GM18499 (cell line): ENCODE results near the gene ITPR1.
"Not testable (repeated sequence)": the region's sequence is repeated elsewhere in the genome, so short reads cannot be mapped to it uniquely, and the experiment has no call there.

Experiments
- ATAC-seq: cut with Tn5 transposase; IDR thresholded peaks from one replicate; pipeline ENCODE4 v1.9.1; 2021; ENCODE audit warnings: moderate number of reproducible peaks; ENCODE audit not compliant: insufficient read depth, unreplicated experiment

The ITPR1 gene

DNA sequence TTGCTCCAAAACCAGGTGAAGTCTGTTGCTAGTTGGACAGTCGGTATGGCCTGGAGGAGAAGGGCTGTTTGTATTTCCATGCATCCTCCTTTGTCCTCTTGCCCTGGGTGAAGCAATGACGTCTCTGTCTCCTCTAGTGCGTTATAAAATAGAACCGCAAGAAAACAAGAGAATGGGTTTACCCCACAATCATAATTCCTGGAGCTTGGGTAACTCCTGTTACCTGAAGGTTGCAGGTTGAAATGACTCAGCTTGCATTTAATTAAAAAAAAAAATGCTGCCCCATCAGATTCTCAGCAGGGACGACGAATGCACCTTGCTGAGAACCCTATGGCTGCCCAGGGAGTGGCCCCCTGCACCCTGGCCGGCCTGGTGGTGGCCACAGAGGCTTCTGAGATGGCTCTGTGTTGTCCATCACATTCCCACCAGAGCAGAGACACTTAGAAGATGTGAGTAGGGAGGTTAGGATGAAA, 257.9 kb downstream of the ITPR1 start:
- no peak for ATAC-seq

DNA sequence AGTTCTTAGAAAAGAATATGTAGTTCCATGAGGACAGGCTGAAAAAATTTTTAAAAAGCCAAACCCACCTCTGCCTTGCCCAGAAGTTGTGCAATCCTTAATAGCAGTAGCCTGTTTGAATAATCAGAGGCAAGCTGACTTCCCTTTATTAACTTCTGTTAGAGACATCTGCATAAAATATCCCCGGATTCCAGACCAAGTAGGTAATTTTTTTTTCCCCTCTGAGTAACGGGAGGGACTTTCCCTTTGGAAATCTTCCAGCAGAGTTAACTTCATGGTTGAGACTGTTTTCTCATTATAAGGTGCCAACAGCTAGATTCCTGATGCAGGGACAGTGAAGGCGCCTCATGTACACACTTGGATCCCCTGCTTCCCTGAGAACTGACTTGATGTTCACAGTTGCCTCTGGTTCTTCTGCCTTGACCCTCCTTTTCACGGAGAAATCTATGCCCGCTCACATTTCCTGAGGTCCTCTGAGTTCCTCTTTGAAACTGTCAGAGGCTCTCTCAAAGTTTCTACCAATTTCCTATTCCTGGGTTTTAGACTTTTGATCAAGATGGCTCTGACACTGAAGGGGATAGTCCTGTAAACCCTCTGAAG, 258.5 kb downstream of the ITPR1 start:
- ATAC-seq = no peak

DNA sequence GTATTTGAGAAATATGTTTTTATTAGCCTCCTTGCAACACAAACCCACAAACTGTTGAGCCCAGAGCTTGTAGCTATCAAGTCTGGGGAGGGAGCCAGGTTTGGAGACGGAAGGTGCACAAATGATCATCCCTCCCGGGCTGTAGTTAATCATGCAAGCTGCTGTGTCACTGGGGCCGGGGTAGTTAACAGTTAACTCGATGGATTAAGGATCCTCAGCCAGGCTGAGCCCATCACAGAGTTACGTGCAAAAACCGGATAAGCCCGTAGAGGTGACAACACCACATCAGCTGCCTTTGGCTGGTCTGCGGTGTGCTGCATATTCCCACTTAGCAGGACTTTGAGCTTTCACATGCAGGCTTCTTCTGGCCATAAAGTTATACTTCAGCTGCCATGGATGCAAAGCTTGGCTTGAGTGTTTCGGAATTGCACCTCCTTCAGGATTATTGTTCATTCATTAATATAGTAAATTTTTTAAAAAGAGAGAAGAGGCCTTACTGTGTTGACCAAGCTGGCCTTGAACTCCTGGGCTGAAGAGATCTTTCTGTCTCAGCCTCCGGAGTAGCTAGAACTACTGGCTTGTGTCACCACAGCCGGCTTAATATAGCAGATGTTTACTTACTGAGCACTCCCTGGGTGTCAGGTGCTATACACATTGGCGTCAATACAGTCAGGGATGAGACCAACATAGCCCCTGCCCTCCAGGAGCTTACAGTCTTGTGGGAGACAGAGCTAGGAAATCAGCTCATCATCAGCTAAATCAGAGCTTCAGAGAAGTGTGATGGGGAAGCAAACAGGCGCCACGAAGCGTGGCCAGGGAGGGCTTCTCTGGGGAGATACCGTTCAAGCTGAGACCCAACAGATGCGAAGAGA, 259.3 kb downstream of the ITPR1 start:
- no peak for ATAC-seq

DNA sequence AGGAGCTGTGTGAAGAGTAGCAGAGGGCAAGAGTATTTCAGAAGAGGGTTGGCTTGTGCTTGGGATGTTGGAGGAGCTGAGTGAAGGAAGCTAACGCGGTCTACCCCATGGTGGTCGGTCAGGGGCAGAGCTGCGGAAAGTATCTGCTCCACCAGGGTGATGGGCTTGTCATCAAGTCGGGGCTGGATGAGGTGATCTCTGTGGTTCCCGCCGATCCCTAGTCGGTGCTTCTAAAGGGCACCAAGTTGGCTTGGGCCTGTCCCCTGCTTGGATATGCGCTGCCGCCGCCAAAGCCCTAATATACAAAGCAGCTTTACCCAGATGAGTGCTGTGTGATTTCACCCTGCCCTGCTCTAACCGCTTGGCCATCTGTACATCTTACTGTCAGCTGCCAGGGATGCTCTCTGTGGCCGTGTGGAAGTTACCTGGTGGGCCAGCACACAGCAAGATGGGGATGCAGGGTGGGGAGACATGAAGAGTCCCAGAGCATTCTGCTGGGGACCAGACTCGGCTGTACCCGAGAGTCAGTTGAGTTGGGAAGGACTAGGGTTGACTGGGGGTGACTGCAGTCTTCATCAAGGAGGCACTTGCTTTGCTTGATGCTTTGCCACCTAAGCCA, 260.0 kb downstream of the ITPR1 start:
- no peak for ATAC-seq

DNA sequence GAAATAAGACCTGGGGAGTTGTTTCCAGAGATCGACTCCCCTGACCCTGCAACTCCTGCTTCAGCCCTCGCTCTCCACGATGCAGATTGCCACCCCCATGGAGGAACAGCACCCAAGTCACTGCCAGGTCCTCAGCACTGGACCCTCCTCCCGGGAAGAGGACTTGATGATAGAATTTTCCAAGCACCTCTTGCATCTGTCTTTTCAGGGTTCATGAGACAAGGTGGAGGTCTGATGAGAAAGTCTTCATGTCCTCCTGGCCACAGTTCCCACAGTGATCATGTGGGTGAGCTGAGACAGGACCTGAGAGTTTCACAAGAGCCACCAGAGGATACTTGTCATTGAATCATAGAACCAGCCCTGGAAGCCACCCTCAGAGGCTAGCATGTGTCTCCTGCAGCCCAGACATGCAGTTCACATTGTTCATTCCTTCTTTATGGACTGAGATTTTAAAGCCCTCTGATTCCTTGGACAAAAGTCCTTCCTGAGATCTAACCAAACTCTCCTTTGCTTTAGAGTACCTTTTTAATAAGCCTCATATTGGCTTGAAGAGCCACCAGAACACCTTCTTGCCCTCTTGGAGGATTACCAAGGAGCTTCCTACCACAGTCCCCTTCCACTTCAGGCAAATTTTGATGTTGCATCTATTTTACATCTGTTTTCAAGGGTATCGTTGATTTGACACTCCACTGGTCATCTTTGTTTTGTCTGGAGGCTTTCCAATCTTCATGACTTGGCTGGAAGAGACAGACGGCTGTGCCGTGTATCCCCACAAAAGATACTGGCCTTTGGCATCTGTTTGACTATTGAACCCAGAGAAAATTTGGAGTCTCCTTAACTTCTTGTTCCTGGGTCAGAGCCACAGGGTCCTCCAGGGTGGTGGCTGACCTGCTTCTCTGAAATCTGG, 261.3 kb downstream of the ITPR1 start:
- ATAC-seq = peak; percentile 58

DNA sequence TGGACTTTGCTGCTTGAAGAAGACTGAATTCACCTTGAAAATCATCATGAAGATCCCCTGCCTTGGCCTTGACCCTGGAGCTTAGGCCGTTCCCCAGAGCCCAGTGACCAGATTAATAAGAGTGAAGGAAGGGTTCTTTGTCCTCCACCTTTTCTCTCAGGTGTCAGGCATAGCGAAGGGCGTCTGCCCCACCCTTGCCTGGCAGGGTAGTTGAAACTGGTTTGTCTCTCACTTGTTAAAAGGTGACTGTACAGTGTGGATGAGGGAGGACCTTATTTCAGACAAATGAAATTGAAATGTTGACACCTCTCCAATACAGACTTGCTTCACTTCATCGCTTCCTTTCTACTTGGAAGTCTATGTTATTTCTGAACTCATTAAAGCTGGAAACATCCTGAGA, 262.4 kb downstream of the ITPR1 start:
- no peak for ATAC-seq

DNA sequence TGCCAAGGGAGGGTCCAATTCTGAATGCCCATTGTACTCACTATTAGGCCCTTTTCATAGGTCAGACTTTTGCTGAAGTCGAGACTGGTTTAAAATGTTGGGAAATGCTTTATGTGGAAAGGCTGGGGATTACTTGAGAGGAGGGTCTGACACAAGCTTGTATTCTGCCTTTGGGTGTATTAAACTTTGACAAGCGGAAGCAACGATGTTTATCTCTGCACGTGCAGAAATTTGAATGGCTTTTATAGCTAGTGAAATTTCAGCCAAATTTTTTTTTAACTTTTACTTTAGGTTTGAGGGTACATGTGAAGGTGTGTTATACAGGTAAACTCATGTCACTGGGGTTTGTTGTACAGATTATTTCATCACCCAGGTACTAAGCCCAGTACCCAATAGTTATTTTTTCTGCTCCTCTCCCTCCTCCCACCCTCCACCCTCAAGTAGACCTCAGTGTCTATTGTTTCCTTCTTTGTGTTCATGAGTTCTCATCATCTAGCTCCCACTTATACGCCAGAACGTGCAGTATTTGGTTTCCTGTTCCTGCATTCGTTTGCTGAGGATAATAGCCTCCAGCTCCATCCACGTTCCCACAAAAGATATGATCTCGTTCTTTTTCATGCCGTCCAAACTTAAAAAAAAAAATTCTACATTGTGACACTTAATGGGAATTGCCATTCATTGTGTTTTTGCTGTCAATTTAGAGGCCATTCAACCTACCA, 263.1 kb downstream of the ITPR1 start:
- ATAC-seq = no peak

DNA sequence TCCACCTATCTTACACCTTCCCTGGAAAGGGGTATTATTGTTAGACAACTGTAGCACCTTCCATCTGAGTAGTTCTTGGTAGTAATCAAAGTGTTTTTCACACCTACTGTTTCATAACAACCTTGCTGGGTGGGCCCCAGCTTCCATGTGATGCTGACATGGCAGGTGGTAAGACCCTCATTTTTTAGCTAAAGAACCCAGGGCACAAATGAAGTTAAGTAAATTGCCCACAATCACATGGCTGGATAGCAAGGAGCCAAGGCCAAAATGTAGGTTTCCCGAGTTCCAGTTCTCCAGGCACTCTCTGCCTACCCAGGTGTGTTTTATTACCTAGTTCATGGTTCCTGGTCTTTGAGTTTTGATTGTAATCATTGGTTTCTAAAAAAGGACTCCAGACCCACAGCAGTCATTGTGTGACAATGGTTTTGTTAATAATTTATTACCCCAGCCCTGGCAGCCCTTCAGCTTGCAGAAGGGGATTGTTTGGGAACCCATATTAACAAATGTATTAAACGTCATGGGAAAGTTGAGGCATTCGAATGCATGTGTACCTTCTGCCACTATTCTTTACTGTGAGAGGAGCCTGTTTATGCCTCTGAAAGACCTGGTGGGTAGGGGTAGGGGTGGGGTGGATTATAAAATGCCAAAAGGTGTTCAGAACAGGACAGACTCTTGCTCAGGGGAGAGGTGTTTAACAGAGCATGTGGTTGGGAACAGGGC, 263.9 kb downstream of the ITPR1 start:
- ATAC-seq = no peak

DNA sequence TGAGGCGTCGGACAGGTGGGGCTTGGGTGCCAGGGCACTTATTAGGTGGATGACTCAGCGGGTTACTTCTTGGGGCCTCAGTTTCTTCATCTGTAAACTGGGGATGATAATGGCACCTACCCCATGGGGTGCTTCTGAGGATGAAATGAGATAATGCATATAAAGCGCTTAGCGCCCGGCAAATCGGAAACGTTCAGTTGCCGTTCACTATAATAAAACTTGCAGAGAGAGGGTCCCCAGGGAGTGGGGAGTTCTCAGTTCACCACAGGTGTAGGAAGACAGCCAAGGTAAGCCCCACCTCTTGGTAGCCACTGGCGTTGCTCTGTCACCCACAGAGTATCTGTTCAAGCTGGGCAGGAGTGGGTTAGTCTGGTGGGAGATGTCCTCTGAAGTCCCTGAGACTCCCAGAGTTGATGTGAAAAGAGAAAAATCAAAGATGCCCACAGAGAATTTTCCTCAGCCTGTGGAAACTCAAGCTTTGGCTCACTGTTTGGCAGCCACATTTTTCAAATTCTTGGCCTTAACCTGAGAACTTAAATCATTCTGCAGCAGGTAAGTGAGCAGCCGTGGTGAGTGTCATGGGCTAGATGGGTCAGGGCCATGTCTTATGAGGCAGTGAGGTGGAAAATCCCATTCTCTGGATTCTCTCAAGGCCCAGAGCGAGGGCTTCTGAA, 264.6 kb downstream of the ITPR1 start:
- no peak for ATAC-seq

DNA sequence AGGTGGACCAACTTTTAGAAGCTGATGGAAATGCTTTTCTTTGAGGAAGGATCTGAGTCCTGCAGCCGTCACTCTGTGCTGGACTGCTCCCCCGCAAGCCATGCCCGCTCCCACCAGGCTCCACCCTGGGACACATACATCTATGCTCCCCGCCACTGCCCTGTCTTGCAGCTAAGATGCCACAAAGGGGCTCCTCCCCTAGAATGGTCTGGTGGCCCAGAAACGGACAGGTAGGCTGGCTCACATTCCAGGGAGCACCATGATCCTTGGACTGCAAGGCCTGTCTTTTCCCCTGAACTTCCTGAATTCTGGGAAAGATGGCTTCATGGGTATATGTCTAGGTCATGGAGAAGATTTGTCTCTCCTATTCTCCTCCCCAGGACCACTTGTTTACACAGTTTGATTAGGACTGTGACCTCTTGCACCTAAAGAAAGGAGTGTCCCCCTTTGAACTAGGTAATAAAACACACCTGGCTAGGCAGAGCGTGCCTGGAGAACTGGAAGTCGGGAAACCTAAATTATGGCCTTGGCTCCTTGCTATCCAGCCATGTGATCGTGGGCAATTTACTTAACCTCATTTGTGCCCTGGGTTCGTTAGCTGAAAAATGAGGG, 265.2 kb downstream of the ITPR1 start:
- no peak for ATAC-seq

DNA sequence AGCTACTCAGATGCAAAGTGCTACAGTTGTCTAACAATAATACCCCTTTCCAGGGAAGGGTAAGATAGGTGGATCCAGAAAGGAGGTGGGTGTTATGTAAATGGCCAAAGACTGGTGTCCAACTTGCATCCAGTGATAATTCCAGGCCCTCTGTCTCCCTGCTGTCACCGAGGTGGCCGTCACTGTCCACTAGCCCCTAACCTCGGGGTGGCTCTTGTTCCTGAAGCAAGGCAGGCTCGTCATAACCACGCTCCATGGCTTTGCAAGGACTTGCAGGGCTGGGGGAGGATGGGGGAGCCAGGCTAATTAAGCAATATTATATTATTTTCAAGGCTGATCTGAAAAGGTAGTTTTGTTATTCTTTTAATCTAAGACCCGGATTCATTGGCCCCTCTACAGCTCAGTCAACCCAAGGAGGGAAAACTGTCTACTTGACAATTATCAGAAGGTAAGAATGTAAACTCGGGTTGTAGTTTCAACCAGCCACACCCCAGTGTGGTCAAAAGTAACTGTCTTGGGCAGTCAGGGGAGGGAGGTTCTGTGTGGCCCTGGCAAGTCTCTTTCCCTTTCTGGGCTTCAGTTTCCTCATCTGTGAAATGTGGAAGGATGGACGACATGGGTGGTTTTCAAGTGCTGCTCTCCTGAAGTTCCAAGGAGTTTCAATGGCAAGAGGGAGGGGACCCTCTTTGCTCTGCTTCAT, 266.0 kb downstream of the ITPR1 start:
- no peak for ATAC-seq

DNA sequence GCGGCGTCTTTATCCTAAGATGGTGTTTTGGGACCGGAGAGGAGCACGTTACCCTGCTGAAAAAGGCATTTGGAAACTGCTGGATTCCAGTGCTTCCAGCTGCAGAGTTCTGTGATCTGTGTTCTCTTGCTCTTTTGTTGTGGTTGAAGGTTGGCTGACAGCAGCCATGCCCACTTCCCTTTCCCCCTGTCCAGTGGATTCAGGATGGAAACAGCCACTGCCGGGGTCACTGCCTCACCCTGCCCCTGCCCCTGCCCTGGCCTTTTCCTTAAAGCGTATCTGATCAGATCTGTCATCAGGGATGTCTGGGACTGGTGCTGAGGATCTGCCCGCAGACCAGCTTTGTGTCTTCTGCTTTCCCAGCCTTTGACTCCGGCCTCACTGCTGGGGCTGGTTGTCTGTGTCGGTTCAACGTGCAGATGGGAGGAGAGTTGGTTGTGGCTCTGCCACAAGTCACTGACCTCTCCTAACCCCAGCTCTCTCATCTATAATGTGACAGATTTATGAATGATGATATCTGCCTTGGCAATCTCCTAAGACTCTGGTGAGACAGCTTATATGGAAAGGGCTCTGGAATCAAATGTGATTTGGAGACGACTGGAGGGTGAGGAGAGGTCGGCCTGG, 266.7 kb downstream of the ITPR1 start:
- no peak for ATAC-seq

DNA sequence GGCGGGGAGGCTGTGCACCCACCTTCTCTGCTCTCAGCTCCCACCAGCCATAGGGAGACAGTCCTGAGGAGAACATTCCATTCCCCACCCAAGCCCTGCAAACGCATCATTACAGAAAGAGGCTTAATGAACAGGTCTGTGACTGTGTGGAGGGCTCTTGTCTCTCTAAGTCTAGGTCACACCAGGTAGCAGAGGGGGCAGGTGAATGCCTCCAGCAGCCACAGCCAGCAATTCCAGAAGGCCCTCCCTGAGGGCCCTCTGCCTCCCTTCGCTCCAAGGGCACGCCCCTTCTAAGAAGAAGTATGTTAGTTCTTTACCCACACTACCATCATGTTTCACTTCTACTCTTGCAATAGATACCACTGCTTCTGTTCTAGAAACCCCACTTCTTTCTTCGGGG, 268.6 kb downstream of the ITPR1 start:
- ATAC-seq = no peak

DNA sequence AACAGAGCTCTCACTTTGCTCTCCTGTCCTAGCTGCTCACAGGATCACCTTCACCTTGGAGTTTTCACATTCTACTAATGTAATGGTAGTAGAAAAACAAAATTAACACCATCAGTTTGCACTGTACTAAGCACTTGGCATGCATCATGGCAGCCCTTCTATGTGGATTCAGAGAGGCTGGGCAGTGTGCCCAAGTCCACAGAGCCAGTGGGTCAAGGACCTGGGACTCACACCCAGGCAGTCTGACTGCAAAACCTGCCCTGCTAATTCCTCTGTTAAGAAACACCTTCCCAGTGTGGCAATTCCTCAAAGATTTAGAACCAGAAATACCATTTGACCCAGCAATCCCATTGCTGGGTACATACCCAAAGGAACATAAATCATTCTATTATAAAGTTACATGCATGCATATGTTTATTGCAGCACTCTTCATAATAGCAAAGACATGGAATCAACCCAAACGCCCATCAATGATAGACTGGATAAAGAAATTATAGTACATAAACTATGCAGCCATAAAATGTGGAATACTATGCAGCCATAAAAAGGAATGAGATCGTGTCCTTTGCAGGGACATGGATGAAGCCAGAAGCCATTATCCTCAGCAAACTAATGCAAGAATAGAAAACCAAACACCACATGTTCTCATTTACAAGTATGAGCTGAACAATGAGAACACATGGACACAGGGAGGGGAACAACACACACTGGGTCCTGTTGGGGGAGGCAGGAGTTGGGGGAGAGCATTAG, 269.5 kb downstream of the ITPR1 start:
- not testable (repeated sequence) for ATAC-seq

DNA sequence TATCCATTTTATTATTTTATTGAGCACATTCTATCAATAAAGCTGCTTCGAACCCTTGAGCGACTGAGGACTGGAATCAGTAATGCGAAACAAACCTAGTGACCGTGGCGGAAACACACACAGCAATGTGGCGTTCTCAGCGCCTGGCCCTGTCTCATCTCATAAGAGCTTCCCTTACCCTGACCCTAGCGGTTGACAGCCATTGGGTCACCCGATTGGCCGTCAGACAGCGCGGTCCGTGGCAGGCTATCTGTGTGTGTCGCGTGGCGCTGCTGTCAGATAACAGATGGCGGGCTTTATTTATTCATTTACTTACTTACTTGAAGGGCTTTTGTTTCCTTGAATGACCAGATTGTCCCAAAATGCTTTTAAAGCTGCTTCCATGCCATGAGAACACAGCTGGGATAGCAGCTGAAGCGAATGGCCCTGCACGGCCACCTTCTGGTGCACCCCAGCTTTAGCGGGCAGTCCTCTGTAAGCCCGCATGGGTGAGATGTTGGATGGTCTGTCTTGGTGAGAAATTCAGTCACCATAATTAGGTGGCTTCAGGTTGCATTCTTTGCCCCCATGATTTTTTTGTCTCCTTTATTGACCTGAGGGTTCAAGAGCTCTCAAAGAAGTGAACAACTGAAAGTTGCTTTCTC, 270.6 kb downstream of the ITPR1 start:
- ATAC-seq = no peak

DNA sequence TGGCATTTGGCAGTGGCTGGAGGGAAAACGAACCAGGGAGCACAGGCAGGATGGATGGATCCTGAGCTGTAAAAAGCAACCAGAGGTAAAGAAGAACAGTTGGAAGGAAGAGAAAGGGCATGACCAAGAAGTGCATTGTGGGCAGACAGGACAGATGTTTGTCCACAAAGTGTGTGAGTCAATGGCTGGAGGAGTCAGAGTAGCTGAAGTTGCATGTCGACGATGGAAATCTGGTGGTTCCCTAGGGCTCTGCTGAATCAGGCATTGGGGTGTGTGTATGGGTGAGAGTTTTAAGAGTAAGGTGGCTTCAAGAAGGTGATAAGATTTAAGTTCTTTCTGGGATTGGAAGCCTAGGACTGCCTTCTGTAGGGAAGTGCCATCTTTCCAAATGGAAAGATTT, 272.1 kb downstream of the ITPR1 start:
- no peak for ATAC-seq
